H9 (cell line): ENCODE results near the gene PAQR4. TPM values are rescaled to one million over a fixed set of nuclear protein-coding genes. Genes with fewer than 3 reads are reported as not detected.

ENCODE experiments used
- DNase-seq: peaks from one replicate; pipeline ENCODE4 v3.0.0-alpha.2; 2017
- H2AFZ ChIP-seq: one replicate; pipeline ENCODE4 v1.6.1; 2013; ENCODE audit warnings: mild to moderate bottlenecking, low read length, control low read depth, moderate library complexity
- H2AK5ac ChIP-seq: 2 replicates; pipeline ENCODE4 v1.6.1; 2013; ENCODE audit warnings: low read length, control low read depth, mixed read lengths; ENCODE audit not compliant: insufficient read length
- H2BK120ac ChIP-seq: one replicate; pipeline ENCODE4 v1.6.1; 2013; ENCODE audit warnings: low read depth, mild to moderate bottlenecking, low read length, control low read depth, inconsistent platforms; ENCODE audit not compliant: poor library complexity, severe bottlenecking
- H2BK12ac ChIP-seq: 2 replicates; pipeline ENCODE4 v1.6.1; 2013; ENCODE audit warnings: low read length, control low read depth, mixed read lengths, low read depth; ENCODE audit not compliant: insufficient read length
- H2BK15ac ChIP-seq: 2 replicates; pipeline ENCODE4 v1.6.1; 2013; ENCODE audit warnings: low read depth, low read length, control low read depth
- H2BK20ac ChIP-seq: one replicate; pipeline ENCODE4 v1.6.1; 2013; ENCODE audit warnings: low read depth, mild to moderate bottlenecking, low read length, control low read depth, inconsistent platforms; ENCODE audit not compliant: poor library complexity, severe bottlenecking
- H2BK5ac ChIP-seq: 2 replicates; pipeline ENCODE4 v1.6.1; 2013; ENCODE audit warnings: low read length, control low read depth, mixed read lengths; ENCODE audit not compliant: insufficient read length
- H3K14ac ChIP-seq: 2 replicates; pipeline ENCODE4 v1.6.1; 2013; ENCODE audit warnings: low read length, control low read depth; ENCODE audit not compliant: insufficient read depth
- H3K18ac ChIP-seq: 2 replicates; pipeline ENCODE4 v1.6.1; 2013; ENCODE audit warnings: low read depth, mild to moderate bottlenecking, mixed read lengths, low read length, control low read depth; ENCODE audit not compliant: insufficient read length
- H3K23ac ChIP-seq: 2 replicates; pipeline ENCODE4 v1.6.1; 2013; ENCODE audit warnings: low read length, control low read depth, mixed read lengths, low read depth; ENCODE audit not compliant: insufficient read length
- H3K23me2 ChIP-seq: 2 replicates; pipeline ENCODE4 v1.6.1; 2013; ENCODE audit warnings: low read depth, mild to moderate bottlenecking, mixed read lengths, low read length, control low read depth; ENCODE audit not compliant: insufficient read length, poor library complexity, severe bottlenecking
- H3K27ac ChIP-seq: 2 replicates; pipeline ENCODE4 v1.5.1; 2013; ENCODE audit warnings: low read length, control low read depth, mixed read lengths, low read depth; ENCODE audit not compliant: insufficient read length
- H3K27me3 ChIP-seq: 2 replicates; pipeline ENCODE4 v1.6.1; 2013; ENCODE audit warnings: low read length, control low read depth, inconsistent platforms; ENCODE audit not compliant: insufficient read depth
- H3K4ac ChIP-seq: 2 replicates; pipeline ENCODE4 v1.6.1; 2013; ENCODE audit warnings: low read depth, mild to moderate bottlenecking, control low read depth, inconsistent platforms, low read length, moderate library complexity
- H3K4me1 ChIP-seq: 2 replicates; pipeline ENCODE4 v1.6.1; 2013; ENCODE audit warnings: low read length, control low read depth, inconsistent platforms; ENCODE audit not compliant: insufficient read depth
- H3K4me2 ChIP-seq: 2 replicates; pipeline ENCODE4 v1.6.1; 2013; ENCODE audit warnings: low read length, control low read depth, mixed read lengths; ENCODE audit not compliant: insufficient read length, insufficient read depth
- H3K56ac ChIP-seq: 2 replicates; pipeline ENCODE4 v1.6.1; 2013; ENCODE audit warnings: low read depth, mild to moderate bottlenecking, mixed read lengths, low read length, control low read depth; ENCODE audit not compliant: insufficient read length
- H3K79me1 ChIP-seq: 2 replicates; pipeline ENCODE4 v1.6.1; 2013; ENCODE audit warnings: low read depth, mild to moderate bottlenecking, moderate library complexity, low read length, control low read depth, inconsistent platforms; ENCODE audit not compliant: insufficient read depth, poor library complexity, severe bottlenecking
- H3K79me2 ChIP-seq: 2 replicates; pipeline ENCODE4 v1.6.1; 2013; ENCODE audit warnings: low read length, control low read depth, inconsistent platforms; ENCODE audit not compliant: insufficient read depth
- H3K9ac ChIP-seq: 2 replicates; pipeline ENCODE4 v1.6.1; 2013; ENCODE audit warnings: low read length, control low read depth, mixed read lengths; ENCODE audit not compliant: insufficient read length; ENCODE audit errors: extremely low read depth
- H3K9me3 ChIP-seq: one replicate; pipeline ENCODE4 v1.6.1; 2013; ENCODE audit warnings: low read depth, low read length, inconsistent platforms; ENCODE audit not compliant: control insufficient read depth
- H3T11ph ChIP-seq: one replicate; pipeline ENCODE4 v1.6.1; 2013; ENCODE audit warnings: mild to moderate bottlenecking, low read length, control low read depth, inconsistent platforms
- H4K20me1 ChIP-seq: one replicate; pipeline ENCODE4 v1.6.1; 2013; ENCODE audit not compliant: control insufficient read depth, insufficient read length, insufficient read depth
- H4K5ac ChIP-seq: 2 replicates; pipeline ENCODE4 v1.6.1; 2013; ENCODE audit warnings: low read depth, mild to moderate bottlenecking, mixed read lengths, low read length, control low read depth; ENCODE audit not compliant: insufficient read length
- H4K8ac ChIP-seq: replicated peaks from 2 replicates; pipeline ENCODE4 v1.6.1; 2013; ENCODE audit warnings: low read length, control low read depth, mixed read lengths, low read depth; ENCODE audit not compliant: insufficient read length
- H4K91ac ChIP-seq: 2 replicates; pipeline ENCODE4 v1.6.1; 2013; ENCODE audit warnings: low read depth, mild to moderate bottlenecking, moderate library complexity, mixed read lengths, low read length, control low read depth; ENCODE audit not compliant: insufficient read length
- H3K27ac Mint-ChIP-seq, 3 experiments: 2 replicates in 2 of 3; 3 replicates in 1 of 3; pipeline ENCODE4 v1.8.0; 2020 to 2021; ENCODE audit warnings: mixed read lengths in 3 of 3, mild to moderate bottlenecking in 1 of 3, moderate library complexity in 1 of 3
- H3K27me3 Mint-ChIP-seq: 2 replicates; pipeline ENCODE4 v1.8.0; 2021; ENCODE audit warnings: low read depth, mild to moderate bottlenecking, moderate library complexity, mixed read lengths
- H3K36me3 Mint-ChIP-seq, 3 experiments: 2 replicates in 2 of 3; 3 replicates in 1 of 3; pipeline ENCODE4 v1.8.0; 2020 to 2021; ENCODE audit warnings: low read depth in 3 of 3, mixed read lengths in 3 of 3; ENCODE audit not compliant: insufficient read depth in 1 of 3
- H3K4me1 Mint-ChIP-seq, 2 experiments: 2 replicates each; pipeline ENCODE4 v1.8.0; 2020; ENCODE audit warnings: mixed read lengths in 2 of 2
- H3K4me3 Mint-ChIP-seq, 2 experiments: 2 replicates in 1 of 2; 3 replicates in 1 of 2; pipeline ENCODE4 v1.8.0; 2020 to 2021; ENCODE audit warnings: mild to moderate bottlenecking in 2 of 2, mixed read lengths in 2 of 2, moderate library complexity in 1 of 2
- H3K9me3 Mint-ChIP-seq, 2 experiments: 2 replicates in 1 of 2; 3 replicates in 1 of 2; pipeline ENCODE4 v1.8.0; 2020; ENCODE audit warnings: mild to moderate bottlenecking in 2 of 2, mixed read lengths in 2 of 2, moderate library complexity in 1 of 2
- WGBS: extraction: QIAGEN DNeasy Blood & Tissue Kit; methylation state at CpG from one replicate; pipeline ENCODE4 v1.1.7; 2013; ENCODE audit warnings: missing lambda C conversion rate, low lambda C conversion rate, mixed read lengths; ENCODE audit not compliant: insufficient read length; ENCODE audit errors: extremely low coverage; 5-methylcytosine and 5-hydroxymethylcytosine counted together
- total RNA-seq: library from RNA; stranded (reverse); gene quantifications from 2 replicates; pipeline ENCODE4 v1.2.1, GENCODE V29; 2021
- TF ChIP-seq, protein P1 (sequence below): fragments of 200-600 bp; sonication (generic); conservative IDR thresholded peaks from 3 replicates; pipeline ENCODE4 v1.8.0; 2021; ENCODE audit warnings: antibody characterized with exemption, mild to moderate bottlenecking

Gene PAQR4
- total RNA-seq, 1 experiment from 2014 or later: 32.1 TPM

DNA sequence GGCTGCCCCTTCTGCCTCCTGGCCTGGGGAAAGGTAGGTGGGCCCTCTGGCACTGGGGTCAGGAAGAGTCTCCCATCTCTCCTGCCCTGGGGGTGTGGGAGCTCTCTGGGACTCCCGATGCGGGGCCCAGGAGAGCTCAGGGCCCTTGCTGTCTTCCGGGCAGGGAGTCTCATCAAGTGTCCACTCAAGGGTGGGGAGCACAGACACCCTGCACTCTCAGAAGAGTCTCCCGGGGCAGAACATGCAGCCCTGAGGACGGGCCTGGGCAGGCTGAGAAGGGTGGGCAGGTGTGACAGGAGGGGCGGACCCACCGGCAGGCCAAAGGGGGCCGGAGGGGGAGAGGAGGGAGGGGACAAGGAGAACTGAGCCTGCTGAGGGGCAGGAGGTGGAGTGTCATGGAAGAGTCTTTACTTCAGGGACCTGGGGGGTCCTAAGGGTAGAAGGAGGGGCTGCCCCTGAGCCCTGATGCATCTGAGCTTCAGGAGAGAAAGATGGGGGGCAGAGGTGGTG, 19.5 kb downstream of the PAQR4 start:
- Histone ChIP-seq H3K27ac (no peak overlapping the region), H3K14ac (no peak overlapping the region; the same call in 1 of the 2 replicates), H4K5ac (no peak overlapping the region), H2BK5ac (no peak overlapping the region), H2BK12ac (no peak overlapping the region), H3T11ph (no peak overlapping the region), H3K23ac (no peak overlapping the region), H3K79me2 (no peaks in the 10 kb centered on the region), H3K18ac (no peak overlapping the region), H3K4ac (no peak overlapping the region), H3K56ac (no peak overlapping the region), H2AK5ac (no peak overlapping the region), H3K4me2 (no peak overlapping the region), H3K27me3 (no peaks in the 10 kb centered on the region), H2BK120ac (no peak overlapping the region), H2AFZ (no peak overlapping the region), H2BK20ac (no peak overlapping the region), H4K91ac (no peak overlapping the region), H4K8ac (no peak overlapping the region), H3K4me1 (no peaks in the 10 kb centered on the region; the same call in 1 of the 2 replicates), H3K23me2 (no peaks in the 10 kb centered on the region), H3K9me3 (no peaks in the 10 kb centered on the region), H3K9ac (no peak overlapping the region), H4K20me1 (no peaks in the 10 kb centered on the region), H3K79me1 (no peaks in the 10 kb centered on the region), H2BK15ac (no peak overlapping the region)
- Mint-ChIP-seq H3K9me3 (no peaks in the 10 kb centered on the region), H3K27ac (no peak overlapping the region), H3K36me3 (no peaks in the 10 kb centered on the region), H3K27me3 (peaks cover 10% of the 10 kb centered on the region), H3K4me1 (peaks cover 11 to 43% of the 10 kb centered on the region in 2 experiments), H3K4me3 (no peak overlapping the region)
- WGBS: no CpG with 5 or more reads among the region's 8 CpGs
- no peak for DNase-seq
- TF ChIP-seq, protein P1, sequence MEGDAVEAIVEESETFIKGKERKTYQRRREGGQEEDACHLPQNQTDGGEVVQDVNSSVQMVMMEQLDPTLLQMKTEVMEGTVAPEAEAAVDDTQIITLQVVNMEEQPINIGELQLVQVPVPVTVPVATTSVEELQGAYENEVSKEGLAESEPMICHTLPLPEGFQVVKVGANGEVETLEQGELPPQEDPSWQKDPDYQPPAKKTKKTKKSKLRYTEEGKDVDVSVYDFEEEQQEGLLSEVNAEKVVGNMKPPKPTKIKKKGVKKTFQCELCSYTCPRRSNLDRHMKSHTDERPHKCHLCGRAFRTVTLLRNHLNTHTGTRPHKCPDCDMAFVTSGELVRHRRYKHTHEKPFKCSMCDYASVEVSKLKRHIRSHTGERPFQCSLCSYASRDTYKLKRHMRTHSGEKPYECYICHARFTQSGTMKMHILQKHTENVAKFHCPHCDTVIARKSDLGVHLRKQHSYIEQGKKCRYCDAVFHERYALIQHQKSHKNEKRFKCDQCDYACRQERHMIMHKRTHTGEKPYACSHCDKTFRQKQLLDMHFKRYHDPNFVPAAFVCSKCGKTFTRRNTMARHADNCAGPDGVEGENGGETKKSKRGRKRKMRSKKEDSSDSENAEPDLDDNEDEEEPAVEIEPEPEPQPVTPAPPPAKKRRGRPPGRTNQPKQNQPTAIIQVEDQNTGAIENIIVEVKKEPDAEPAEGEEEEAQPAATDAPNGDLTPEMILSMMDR: no peak
